Inflammatory macrophage treated with lipopolysaccharide for 1 hour (primary cell): ENCODE data around the gene ZBP1.
A peak's percentile ranks its signal among the peaks of the same experiment; 100 is the strongest.

Experiments used
- DNase-seq, 2 donors: peaks; one replicate each; pipeline ENCODE4 v3.0.0-alpha.2; 2020 to 2022

The ZBP1 gene

GRCh38 chr20:57616143-57616951 lies 3.9 kb downstream of the ZBP1 start:
- DNase-seq, result no peak

- DNase-seq, result no peak
Observed at GRCh38 chr20:57615445-57615811, 4.8 kb downstream of the ZBP1 start.

GRCh38 chr20:57614490-57615444 lies 5.5 kb downstream of the ZBP1 start:
- no peak for DNase-seq

GRCh38 chr20:57613481-57613921 lies 6.7 kb downstream of the ZBP1 start:
- DNase-seq, result no peak

GRCh38 chr20:57612916-57613315 lies 7.3 kb downstream of the ZBP1 start:
- no peak for DNase-seq

- DNase-seq, result no peak
Observed at GRCh38 chr20:57612436-57612835, 7.8 kb downstream of the ZBP1 start.

GRCh38 chr20:57611586-57612311 lies 8.5 kb downstream of the ZBP1 start:
- DNase-seq, result no peak

GRCh38 chr20:57610261-57610952 lies 9.8 kb downstream of the ZBP1 start:
- no peak for DNase-seq

GRCh38 chr20:57609842-57610167 lies 10.4 kb downstream of the ZBP1 start:
- DNase-seq, result no peak

- no peak for DNase-seq
Observed at GRCh38 chr20:57609086-57609841, 11.0 kb downstream of the ZBP1 start.

- no peak for DNase-seq
Observed at GRCh38 chr20:57608516-57608915, 11.7 kb downstream of the ZBP1 start.

GRCh38 chr20:57605878-57606277 lies 14.3 kb downstream of the ZBP1 start:
- no peak for DNase-seq

GRCh38 chr20:57605045-57605444 lies 15.2 kb downstream of the ZBP1 start:
- no peak for DNase-seq

GRCh38 chr20:57603120-57603519 lies 17.1 kb downstream of the ZBP1 start:
- no peak for DNase-seq

- DNase-seq, result no peak
Observed at GRCh38 chr20:57601737-57602136, 18.5 kb downstream of the ZBP1 start.

- no peak for DNase-seq
Observed at GRCh38 chr20:57601211-57601570, 19.0 kb downstream of the ZBP1 start.

GRCh38 chr20:57600320-57601210 lies 19.7 kb downstream of the ZBP1 start:
- DNase-seq, result no peak

GRCh38 chr20:57598491-57598890 lies 21.7 kb downstream of the ZBP1 start:
- no peak for DNase-seq

- no peak for DNase-seq
Observed at GRCh38 chr20:57598060-57598459, 22.2 kb downstream of the ZBP1 start.

- DNase-seq, result peak in 1 of 2 donors; percentile 62
Observed at GRCh38 chr20:57596998-57597939, 23.0 kb downstream of the ZBP1 start.
